LoVo (cell line): ENCODE results near the gene PRDM4.

Experiments used
- DNase-seq: peaks from one replicate; pipeline ENCODE4 v3.0.0-alpha.2; 2016; ENCODE audit warnings: low spot score

The PRDM4 gene, protein sequence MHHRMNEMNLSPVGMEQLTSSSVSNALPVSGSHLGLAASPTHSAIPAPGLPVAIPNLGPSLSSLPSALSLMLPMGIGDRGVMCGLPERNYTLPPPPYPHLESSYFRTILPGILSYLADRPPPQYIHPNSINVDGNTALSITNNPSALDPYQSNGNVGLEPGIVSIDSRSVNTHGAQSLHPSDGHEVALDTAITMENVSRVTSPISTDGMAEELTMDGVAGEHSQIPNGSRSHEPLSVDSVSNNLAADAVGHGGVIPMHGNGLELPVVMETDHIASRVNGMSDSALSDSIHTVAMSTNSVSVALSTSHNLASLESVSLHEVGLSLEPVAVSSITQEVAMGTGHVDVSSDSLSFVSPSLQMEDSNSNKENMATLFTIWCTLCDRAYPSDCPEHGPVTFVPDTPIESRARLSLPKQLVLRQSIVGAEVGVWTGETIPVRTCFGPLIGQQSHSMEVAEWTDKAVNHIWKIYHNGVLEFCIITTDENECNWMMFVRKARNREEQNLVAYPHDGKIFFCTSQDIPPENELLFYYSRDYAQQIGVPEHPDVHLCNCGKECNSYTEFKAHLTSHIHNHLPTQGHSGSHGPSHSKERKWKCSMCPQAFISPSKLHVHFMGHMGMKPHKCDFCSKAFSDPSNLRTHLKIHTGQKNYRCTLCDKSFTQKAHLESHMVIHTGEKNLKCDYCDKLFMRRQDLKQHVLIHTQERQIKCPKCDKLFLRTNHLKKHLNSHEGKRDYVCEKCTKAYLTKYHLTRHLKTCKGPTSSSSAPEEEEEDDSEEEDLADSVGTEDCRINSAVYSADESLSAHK

DNA sequence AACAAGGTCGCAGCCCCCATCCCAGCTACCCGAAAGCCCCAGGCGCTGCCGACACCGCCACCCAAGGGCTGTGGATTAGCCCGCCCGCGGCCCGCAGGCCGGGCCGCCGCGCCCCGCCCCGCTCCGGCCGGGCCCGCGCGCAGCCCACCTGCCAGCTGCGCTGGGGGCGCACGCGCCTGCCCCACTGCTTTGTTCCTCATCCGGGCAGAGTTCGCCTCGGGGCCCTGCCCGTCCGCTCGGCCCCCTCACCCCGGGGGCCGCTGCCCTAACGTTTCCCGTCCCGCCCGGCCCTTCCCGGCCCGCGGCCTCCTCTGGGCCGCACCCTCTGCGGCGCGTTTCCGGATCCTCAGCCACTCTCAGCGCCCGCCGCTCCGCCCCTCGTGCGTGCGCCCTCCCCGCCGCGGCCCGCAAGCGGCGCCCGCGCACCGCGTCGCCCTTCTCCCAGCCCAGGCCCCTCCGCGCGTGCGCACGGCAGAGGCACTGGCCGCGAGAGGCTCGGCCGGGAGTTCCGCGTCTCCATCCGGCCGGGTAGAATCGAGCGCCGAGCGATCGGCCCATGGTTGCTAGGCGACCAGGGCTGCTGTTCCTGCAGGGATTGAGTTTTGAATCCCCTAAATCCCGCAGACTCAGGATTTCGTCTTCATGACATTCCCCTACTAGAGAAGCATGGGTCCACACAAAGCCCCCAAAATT lies at the start of gene PRDM4:
PRDM4 (minus strand) TSS at position 329 of the 693 bp plus-strand sequence. CDS start 622 bp downstream, outside the sequence.
- DNase-seq: peak; percentile 99

DNA sequence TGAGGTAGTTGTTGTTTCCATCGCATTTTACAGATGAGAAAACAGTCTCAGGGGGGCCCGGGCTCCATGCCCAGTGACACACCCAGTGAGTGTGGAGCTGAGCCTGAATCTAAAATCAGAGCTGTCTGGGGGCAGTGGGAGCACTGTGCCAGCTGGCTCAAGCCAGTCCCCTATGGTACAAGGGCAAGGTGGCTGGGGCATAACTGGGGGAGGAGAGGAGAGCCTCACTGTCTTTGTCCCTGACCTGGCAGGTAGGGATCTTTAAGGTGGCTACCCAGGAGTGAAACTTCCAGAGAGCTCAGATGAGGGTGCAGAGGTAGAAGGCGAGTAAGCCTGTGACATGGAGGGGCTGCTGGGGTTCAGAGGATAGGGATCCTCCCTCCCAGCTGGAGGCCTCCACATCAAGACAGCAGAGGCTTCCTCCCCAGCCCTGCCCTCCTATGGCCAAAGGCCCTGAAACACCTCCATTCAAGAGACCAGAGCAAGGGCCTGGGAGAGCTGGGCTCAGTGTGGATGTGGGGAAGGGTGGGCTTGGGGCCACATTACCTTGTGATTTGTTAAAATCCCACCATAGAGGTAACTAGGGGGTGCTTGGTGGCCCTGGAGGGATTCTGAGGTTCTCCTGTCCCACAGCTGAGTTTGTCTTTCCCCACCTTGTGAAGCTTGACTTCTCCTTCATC lies 46.7 kb upstream of the PRDM4 start:
- DNase-seq: no peak

DNA sequence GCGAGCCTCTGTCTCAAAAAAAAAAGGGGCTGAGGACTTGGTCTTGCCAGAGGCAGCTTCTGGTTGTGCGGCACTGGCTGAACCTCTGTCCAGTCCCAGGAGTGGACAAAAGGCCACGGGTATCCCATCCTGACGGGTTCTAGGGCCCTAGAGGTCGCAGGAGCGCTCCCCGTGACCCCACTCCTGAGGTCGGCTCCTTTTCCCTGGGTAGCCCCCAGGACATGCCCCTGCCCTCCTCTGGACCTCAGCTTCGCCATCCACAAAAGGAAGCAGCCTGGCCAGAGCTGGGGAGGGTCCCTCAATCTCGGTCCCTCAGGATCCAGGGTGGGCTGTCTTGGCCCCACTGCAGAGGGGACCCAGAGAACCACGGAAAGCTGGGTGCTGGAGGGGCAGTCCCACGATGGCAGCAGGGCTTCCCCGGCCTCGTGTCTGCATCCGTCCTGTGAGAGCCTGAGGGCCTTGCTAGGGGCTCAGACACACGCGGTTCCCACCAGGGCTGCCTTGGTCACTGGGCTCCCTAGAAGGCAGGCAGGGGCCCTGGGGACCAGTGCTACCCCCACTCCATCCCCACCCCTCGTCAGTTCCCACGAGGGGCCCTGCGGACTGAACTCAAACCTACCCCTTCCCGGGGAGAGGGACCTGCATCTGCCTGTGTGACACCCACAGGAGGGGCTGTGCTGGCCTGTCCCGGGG lies 44.7 kb upstream of the PRDM4 start:
- no peak for DNase-seq

DNA sequence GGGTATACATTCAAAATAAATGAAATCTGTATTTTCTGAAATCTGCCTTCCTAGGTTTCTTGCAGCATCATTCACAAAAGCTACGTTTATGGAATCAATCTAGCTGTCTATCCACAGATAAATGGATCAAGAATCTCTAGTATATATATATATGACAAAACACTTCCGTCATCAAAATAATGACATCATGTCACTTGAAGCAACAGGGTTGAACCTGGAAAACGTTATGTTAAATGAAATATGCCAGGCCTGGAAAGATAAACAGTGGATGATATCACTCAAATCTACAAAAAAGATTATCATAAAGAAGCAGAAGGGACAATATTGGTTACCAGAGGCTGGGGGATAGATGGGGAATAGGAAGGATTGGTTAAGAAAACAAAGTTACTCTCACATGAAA lies 42.2 kb upstream of the PRDM4 start:
- DNase-seq: no peak

DNA sequence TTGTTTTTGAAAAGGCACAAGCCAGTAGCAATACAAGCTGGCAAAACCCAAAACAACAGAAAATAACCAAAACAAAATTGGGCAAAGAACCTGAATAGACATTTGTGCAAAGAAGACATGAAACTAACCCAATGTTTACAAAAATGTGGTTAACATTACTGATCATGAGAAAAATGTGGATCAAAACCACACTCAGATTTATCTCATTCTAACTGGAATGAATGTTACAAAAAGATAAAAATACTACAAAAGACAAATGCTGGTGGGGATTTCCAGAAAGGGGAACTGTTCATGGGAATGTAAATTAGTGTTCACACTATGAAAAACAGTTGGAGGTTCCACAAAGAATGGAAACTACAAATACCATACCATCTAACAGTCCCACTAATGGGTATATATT lies 40.2 kb upstream of the PRDM4 start:
- no peak for DNase-seq

DNA sequence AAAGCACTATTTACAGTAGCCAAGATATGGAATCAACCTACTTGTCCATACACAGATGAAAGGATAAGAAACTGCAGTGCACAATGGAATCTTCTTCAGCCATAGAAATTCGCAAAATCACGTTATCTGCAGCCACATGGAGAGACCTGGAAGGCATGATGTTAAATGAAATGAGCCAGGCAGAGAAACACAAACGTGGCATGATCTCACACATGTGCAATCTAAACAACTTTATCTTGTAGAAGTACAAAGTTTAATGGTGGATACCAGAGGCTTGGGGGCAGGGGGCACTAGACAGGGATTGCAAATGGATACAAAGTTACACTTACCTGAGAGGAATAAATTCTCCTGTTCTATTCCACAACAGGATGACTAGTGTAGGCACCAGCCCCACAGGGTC lies 37.6 kb upstream of the PRDM4 start:
- DNase-seq: no peak

DNA sequence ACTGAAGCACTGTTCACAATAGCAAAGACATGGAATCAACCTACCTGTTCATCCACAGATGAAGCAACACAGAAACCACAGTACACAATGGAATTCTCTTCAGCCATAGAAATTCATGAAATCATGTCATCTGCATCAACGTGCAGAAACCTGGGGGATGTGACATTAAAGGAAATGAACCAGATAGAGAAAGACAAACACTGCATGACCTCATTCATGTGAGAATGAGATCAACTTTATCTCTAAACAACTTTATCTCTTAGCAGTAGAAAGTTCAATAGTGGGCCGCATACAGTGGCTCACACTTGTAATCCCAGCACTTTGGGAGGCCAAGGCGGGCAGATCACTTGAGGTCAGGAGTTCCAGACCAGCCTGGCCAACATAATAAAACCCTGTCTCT lies 33.5 kb upstream of the PRDM4 start:
- DNase-seq: no peak

DNA sequence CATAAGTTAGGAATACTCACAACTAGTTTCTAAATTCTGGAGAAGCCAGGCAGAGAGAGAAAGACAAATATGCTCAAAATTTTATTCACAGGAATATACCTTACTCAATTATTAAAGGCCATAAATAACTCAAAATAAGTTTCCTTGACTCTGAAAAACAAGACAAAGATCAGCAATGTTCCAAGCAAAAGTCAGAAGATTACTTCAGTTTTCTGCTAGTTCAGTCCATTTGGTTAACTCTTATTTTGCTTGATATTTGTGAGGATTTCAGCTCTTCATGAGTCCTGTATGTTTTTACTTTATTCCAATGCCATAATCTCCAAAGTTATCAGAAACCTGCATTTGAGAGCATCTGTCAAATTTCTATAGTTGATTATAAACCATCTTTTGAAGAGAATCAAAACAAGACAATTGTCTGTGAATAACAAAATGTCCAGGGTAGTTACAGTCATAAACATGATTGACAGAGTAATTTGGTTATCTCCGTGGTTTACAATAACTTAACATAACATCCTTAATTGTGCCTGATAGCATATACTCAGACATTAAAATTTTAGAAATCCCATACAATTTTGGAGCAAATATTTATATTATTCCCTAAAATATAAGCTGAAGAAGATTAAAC lies 30.6 kb upstream of the PRDM4 start:
- no peak for DNase-seq

DNA sequence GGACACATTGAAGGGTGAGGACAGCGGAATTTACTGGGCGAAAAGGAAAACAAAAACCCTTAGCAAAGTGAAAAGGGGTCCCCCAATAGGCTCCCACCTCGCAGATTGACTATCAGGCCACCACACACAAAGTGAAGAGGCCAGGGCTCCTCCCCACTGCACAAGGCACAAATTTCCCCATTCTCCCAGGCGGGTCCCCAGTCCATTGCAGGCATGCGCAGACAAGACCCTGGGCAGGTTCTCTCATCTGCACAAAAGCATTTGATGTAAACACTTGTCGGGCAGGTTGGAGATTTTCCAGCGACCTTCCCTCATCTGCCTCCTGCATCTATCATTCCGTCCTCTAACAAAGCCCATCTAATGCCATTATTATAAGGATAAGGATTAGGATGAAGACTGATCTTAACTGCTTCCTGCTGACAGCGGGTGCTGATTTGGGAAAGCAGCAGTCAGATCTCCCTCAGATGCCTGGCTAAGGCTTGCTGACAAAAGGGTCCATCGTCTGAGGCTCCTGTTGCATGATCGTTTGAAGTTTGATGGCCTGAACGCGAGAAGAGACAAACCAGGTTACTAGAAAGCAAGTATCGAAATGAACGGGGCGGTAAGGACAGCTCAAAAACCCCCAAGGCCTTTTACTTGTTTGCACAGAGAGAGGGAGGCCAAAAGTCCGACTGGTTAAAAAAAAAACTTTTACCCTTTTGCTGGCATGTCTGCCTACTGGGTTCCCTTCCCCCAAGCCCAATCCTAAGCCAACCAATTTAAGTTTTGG lies 27.9 kb upstream of the PRDM4 start:
- DNase-seq: no peak

DNA sequence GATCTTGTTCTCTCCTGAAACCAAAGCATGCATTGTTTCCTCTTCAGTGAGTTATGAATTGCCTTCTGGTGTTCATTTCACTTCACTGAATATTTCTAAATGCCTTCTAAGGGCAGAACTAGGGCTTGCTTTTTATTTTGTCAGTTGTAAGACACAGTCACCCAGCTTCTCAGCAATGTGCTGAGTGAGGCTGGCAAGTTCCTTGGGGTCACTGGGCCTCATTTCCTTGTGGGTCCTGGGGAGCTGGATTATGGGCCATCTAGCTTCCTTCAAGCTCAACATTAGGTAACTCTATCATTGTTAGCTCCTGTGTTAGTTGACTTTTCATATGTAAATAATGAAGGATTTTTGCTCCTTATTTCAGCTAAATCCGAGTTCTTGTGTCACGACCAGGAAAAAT lies 27.3 kb upstream of the PRDM4 start:
- no peak for DNase-seq

DNA sequence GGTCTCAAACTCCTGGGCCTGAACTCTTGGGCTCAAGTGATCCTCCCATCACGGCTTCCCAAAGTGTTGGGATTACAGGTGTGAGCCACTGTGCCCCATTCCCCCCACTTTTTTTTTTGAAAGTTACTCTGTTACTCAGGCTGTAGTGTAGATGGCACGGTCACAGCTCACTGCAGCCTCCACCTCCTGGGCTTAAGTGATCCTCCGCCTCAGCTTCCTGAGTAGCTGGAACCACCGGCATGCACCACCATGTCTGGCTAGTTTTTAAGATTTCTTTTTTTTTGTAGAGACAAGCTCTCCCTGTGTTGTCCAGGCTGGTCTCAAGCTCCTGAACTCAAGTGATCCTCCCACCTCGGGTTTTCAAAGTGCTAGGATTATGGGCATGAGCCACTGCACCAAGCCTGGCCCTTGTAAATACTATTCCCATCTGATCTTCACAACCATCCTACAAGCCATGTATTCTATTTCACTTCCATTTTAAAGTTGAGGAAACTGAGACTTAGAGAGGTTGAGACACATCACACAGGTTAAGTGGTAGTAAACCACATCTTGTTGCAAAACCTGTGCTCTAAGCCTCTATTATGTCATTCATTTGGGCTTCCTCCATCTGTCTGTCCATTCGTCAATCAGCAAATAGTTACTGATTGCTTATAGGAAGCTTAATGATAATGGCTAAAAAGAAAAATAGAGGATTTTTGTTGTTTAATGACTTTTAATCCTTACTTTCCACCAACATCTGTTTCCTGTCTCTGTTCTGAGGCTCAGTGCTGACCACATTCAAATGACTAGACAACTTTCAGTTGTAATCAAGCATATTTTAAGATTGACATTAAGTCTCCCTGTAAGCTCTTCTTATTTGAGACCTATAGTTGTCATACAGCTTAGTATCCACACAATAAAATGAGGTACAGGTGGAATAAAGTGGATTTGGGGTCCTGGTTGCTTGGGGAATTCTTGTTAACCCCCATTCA lies 22.8 kb upstream of the PRDM4 start:
- no peak for DNase-seq

DNA sequence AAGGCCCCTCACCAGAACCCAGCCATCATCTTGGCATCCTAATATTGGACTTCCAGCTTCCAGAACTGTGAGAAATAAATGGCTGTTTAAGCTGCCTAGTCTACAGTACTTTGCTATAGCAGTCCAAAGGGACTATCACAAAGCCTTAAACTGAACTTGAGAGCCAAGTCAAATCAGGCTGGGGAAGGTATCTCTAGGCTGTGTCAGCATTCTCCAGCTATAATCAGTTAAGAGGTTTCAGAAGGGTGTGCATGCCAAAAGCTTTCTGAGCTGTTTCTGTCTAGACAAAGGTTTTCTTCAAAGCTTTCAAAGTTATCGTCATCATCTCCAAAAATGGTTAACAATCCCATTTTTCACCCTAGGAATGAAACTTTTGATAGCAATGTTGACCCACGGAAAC lies 21.1 kb upstream of the PRDM4 start:
- no peak for DNase-seq

DNA sequence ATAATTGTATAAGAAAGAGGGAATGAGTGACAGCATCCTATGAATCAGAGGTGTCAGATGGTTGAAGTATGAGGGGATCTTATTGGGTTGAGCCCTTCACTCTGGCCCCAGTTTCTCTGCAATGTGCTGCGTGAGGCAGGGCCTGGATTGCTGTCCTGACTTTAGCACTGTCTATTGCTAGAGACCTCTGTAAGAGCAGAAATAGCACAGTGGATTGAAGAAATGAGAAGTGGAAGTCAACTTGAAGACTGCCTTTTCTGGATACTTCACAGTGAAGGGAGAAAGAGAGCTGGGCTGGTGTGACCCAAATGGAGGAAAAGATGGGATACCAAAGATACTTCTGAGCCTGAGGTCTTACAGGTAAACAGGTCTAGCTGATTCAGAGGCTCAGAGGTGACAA lies 19.4 kb upstream of the PRDM4 start:
- no peak for DNase-seq

DNA sequence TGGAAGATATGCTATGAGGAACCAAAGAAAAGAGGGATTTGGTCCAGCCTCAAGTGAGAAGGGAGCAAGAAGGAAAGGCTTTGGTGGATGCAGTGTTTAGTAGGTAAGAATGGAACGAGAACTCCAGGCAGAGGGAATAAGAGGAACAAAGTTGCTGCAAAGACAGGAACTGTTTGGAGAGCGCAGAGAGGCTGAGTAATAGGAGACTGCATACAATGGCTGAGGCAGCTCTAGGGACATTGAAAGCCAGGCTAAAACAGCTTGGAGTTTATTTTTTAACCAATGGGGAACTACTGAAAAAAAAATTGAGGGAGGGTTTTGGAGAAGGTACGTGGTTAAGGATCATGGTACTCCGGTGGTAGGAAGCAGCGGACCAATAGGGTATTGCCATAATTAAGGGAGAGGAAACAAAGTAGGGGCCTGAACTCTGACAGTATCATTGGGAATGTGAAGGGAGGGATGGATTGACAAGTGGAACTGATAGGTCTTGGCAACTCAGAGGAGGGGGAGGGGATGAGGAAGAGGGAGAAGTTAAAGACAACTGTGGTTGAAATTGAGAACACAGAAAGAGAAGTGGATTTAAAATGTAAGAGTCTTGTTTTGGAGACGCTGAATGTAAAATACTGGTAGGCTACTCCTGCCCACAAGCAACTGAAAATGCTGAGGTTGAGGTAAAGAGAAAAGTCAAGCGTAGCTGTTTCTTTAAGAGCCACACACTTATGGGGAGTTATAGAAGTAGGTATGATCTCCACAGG lies 18.3 kb upstream of the PRDM4 start:
- no peak for DNase-seq

DNA sequence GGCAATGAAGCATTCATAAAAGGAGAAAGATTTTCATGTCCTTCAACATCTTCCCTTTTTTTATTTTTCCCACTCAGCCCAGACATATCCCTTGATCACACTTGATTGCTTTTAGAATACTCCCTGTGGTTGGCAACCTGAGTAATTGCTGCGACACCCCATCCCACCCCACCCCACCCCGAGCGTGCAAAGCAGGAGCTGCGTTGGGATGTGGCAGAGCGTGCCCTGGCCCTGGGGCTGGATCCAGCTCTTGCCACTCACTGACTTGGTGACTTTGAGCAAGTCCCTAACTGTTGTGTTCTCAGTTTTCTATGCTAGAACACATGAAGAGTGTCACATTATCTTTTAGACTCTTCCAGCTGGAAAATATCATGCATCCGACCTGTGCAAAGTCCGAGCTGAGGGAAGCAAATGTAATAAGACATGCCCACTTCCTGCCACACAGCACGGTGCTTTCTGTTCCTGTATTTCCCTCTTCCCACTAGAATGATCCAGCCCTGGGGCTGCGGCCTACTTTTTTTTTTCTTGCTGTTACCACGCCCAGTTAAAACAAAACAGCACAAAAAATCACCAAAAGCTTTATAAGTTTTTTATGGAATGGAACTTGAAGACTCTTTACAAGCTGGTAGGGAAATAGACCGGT lies 17.6 kb upstream of the PRDM4 start:
- no peak for DNase-seq

DNA sequence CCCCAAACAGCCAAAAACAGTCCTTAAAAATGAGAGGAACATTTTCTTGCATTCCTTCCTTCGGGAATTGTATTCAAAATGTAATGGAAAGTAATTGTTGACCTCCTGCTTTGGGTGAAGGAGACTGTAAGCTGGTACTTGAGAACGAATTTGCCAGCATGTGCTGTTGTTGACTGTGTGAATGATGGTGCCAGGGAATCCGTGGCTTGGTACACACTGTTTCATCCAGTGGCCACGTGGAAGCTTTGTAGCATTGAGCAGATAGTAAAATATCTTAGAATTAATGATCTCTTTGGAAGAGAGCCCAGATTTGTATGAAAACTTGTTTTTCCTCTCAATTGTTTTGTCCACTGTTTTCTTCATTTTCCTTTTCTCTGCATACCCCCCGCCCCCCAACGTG lies 15.2 kb upstream of the PRDM4 start:
- DNase-seq: no peak

DNA sequence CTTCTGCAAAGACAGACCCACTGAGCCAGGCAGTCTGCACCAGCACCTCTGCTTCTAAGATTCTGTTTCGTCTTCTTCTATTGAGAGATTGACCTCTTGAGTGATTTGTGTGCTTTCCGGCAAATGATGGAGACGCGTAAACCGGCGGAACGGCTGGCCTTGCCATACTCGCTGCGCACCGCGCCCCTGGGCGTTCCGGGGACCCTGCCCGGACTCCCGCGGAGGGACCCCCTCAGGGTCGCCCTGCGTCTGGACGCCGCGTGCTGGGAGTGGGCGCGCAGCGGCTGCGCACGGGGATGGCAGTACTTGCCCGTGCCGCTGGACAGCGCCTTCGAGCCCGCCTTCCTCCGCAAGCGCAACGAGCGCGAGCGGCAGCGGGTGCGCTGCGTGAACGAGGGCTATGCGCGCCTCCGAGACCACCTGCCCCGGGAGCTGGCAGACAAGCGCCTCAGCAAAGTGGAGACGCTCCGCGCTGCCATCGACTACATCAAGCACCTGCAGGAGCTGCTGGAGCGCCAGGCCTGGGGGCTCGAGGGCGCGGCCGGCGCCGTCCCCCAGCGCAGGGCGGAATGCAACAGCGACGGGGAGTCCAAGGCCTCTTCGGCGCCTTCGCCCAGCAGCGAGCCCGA lies 14.3 kb upstream of the PRDM4 start:
- no peak for DNase-seq
